Stimulated activated CD8-positive, alpha-beta memory T cell treated with anti-CD3 and anti-CD28 coated beads, Interleukin-15, amount 100 ng/mL, for 24 hours (primary cell): Measurements from ENCODE around the gene HDAC10.

ENCODE experiments used
- DNase-seq: peaks from one replicate; pipeline ENCODE4 v3.0.0-alpha.2; 2020; ENCODE audit warnings: low read depth

Gene HDAC10

DNA sequence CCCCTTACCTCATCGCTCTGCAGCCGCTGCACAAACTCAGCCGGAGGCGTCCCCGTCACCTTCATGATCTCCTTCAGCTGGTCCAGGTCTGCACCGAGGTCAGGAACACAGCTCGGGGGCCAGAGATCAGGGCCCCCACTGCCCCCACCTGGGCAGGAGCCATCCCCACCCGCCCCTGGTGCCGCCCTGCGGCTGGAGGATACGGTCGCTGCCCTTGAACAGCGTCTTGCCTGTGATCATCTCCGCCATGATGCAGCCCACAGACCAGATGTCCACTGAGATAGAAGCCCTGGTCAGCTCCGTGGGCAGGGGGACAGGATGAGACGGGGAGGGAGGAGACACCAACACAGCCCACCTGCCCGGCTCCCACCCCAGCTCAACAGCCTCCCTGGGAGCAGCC, 4.5 kb upstream of the HDAC10 start:
- DNase-seq = no peak

DNA sequence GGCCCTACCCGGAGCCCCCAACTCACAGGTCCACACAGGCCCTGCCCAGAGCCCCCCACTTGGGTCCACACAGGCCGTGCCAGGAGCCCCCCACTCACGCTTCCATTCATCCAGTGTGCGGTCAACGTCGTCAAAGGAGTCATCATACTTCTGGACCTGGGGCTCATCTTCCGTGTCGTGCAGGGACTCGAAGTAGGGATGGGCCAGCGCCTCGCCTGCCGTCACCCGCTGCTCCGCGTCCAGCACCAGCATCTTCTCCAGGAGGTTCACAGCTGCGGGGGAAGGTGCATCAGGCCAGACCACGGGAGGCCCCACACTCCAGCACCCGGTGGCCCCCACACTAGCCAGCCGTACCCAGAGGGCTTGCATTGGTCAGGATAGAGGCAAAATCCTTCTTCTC, 4.0 kb upstream of the HDAC10 start:
- DNase-seq = no peak

DNA sequence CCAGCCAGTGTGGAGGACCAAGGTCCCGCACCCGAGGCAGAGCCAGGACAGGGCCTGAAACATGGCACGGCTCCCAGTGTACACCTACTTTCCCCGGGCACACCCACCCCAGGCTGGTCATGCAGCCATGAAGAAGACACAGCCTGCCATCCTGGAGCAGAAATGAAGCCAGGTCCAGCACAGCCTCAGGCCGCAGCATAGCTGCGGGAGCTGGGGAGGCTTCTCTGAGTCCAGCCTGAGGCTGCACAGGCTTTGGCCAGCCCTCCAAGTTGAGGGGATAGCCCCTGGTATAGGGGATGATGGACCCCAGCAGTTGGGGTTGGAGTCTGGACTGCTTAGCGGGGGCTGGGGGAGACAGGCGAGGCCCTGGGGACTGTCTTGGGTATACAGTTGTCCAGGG, 2.9 kb upstream of the HDAC10 start:
- no peak for DNase-seq

DNA sequence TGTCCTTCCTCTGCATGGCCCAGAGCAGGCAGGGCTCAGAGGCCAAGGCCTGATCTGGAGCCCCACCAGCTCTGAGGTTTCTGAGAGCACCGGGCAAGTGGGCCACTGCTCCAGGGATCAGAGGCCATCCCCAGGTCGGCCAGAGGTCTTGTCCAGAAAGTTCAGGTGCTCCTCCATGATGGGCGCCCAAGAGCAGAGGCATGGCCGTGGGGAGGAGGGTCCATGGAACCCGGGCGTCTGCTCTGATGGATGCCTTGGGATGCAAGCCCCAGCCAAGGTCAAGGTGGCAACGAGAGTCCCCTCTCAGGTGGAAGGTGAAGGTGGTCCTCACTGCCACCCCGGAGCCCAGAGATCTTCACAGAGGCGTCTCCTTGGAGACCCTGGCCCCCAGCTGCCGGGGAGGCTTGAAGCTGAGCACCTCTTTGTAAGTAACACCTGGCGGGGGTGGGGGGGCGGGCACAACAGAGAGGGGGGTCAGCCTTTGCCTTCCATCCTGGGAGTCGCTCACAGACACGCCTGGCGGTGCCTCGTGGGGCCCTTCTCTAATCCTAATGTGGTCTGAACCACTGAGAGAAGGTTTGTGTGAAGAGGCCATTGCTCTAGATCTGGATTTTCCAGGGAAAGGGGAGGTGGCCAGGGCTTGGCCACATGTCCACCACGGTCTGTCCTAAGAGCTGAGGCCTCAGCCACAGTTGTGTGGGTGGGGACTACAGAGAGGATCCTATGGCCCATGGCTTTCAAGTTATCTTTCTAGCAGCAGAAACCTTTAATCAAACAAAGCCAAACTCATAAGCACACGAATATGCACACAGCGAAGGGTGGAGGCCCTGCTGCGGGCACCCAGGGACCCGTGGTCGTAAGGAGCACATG, 2.2 kb upstream of the HDAC10 start:
- no peak for DNase-seq

DNA sequence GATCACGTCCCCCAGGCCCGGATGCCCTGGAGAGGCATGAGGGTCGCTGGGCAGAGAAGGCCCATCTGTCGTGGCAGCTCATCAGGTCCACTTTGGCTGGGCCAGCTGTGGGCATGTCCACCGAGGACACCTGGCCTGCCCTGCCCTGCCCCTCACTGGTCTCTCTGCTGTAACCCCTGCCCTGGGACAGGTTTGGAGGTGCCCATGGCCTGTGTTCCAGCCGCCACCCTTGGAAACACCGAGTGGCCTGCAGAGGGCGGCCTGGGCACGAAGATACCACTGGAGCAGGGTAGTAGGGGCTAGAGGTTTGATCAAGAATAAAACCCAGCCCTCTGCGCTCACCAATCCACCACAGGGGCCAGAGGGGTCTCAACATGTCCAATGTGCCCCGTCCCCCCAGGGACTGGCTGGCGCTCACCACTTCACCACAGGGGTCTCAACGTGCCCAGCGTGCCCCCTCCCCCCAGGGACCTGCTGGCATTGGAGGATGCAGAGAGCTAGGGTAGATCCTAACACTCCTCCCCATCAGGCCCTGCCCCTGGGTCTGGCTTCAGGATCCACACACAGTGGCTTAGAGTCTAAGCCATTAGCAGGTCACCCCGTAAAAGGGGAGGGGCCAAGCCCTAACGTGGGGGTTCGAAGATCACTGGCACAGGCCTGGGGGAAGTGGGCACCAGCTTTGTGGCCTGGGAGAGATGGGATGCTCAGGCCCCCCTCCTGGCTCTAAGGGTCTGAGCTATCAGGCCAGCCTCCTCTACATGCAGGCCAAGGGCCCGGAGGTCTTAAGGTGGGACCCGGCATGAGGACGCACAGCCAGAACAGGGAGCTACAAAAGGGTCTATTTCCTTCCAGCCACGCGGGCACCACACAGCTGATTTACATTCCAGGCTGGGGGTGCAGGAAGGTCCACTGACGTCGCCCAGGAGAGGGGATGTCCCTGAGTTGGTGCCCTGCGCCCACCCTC, 1.3 kb upstream of the HDAC10 start:
- no peak for DNase-seq

DNA sequence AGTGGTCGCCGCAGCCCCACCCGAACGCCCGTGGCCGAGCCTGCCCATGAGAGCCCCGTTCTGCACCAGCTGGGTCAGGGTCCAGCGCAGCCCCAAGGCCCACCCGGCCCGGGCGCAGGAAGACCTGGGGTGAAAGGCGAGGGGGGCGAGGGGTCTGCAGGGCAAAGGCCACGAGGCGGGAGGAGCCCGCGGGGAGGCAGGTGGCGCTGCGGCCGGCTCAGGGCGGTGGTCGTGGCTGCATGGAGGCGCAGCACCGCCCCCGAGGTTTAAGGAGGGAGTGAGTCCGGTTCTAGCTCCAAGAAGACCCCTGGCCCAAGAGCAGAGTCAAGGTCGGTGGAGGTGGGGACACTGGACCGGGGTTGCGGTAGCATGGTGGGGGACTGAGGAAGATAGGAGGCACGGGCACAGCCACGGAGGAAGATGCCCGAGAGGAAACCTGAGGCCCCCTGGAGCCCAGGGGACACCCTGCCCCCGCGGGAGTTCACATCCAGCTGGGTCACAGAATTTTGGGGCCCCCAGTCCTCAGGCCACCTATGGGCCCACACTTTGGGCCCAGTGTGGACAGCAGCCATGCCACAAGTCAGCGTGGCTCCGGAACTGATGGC, 514 bp upstream of the HDAC10 start:
- no peak for DNase-seq

DNA sequence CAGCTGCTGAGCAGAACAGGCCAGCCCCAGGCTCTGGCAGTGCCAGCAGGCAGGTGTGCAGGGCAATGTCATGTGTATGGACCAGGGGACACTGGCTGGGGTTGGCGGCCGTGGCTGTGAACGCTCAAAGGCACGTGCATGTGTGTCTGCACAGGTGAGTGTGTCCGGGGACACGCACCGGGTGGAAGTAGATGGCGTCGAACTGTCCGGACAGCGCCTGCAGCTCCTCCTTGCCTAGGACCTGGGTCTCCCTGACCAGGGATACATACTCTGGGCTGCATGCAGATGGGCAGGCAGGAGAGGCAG, 863 bp downstream of the HDAC10 start:
- DNase-seq = no peak

DNA sequence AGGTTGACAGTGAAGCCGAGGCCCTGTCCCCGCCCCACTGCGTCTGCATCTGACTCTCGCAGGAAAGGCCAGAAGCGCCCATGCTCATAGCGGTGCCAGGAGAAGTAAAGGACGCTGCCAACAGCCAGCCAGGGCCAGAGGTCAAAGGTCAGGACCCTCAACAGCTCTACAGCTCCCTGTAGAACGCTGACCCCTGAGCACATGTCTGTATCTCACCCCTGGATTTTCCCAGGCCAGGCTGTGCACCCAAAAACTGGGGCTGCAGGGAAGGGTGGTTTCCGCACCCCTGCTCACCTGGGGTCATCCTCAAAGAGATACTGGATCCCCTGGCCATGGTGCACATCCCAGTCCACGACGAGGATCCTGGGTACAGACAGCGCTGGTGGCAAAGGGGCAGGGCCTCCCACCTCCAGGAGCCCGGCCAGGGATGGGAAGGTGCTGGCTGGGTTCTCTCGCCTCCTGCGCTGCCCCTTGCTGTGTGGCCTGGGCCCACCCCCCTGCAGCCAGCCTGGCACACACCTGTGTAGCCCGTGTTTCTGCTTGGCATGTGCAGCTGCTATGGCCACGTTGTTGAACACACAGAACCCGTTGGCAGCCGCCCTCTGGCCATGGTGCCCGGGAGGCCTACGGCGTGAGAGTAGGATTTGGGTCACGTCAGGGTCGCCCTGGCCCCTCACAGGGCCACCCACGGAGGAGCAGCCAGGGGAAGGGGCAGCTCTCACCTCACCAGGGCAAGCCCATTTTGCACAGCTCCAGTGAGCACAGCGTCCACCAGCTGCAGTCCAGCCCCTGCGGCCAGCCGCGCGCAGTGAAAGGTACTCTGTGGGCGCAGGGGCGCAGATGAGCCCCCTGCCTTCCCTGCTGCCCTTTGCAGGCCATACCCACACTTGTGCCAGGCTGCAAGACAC, 1.5 kb downstream of the HDAC10 start:
- no peak for DNase-seq

DNA sequence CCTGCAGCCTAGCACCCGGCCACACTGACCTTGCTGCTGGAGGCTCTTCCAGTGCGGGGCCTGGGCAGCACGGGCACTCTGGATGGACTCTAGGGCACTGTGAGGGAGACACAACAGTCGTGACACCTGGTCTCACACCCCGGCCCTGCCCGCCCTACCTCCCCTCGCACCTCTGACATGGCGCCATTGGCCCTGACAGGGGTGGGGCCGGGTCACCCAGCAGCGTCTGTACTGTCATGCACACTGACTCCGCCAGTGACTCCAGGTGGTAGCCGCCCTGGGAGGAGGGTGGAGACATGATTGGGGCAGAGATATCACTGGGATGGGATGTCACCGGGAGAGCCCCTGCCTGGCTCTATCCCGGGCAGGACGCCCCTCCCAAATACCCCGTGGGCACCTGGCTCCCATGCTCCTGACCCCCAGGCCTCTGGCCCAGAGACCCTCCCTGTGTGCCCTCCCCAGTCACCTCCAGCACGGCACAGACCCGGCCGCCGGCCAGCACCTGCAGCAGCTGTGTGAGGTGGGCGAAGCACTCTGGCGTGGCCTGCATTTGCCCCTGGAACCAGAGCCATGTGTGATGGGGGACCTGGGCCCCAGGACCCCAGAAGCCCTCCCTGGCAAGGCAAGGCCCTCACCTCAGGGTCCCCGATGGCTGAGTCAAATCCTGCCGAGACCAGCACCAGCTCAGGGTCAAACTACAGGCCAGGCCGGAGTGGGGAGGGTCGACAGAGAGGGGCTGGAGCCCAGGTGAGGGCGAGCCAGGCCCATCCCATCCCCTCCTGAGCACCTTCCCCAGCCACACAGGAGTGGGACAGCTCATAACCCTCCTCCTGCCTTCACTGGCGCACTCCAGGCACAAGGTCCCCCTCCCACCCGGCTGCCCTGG, 2.6 kb downstream of the HDAC10 start:
- DNase-seq = no peak

DNA sequence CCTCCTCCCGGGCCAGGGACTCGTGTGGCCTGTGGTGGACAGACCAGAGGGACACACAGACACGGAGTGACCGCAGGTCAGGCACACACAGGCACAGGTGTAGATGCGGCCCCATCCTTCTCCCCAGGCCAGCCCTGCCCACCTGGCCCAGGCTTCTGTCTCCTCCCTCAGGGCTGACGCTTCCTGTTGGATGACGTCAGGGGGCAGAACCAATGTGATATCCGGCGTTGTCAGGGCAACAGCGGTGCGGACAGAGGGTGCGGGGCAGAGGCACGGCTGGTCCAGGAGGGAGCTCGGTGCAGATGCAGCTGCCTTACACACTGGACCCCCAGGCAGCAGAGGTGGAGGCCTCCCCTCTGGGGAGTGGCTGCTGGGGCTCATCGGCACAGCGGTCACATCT, 3.3 kb downstream of the HDAC10 start:
- no peak for DNase-seq

DNA sequence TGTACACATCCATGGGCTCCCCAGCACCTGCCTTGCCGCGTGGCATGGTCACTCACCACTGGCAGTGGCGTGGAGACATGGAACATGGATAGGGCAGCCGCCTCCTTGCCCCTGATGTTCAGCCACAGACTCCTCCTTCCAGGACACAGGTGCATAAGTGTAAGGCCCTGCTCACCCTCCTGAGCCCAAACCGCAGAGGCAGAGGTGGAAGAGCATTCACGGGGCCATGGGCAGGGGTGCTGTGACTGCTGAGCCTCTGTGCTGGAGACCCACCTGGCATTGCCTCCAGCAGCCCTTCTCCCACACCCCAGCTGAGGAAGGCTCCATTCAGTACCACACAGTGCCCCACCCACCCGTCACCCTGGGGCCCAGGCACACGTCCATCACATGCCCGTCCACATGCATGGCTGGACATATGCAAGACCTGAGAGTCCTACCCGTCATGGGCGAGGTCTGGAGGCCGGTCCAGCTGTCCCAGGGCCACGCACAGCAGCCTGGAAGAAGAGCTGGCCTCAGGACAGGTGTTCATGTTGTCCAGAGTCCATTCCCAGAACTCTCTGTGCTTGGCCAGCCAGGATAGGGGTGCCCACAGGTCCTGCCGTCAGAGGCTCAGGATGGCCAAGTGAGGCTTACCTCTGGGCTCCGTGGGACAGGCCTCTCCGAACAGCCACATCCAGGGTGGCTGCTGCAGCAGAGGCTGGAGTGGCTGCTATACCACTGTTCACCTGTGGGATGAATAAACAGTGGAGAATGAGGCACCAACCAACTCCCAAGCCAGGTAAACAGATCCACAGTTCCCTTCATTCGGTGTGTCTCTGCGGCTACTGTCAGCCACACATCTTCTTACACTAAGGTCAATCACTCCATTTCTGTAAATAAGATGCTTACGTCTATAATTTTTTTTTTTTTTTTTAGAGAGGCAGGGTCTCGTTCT, 4.6 kb downstream of the HDAC10 start:
- no peak for DNase-seq

DNA sequence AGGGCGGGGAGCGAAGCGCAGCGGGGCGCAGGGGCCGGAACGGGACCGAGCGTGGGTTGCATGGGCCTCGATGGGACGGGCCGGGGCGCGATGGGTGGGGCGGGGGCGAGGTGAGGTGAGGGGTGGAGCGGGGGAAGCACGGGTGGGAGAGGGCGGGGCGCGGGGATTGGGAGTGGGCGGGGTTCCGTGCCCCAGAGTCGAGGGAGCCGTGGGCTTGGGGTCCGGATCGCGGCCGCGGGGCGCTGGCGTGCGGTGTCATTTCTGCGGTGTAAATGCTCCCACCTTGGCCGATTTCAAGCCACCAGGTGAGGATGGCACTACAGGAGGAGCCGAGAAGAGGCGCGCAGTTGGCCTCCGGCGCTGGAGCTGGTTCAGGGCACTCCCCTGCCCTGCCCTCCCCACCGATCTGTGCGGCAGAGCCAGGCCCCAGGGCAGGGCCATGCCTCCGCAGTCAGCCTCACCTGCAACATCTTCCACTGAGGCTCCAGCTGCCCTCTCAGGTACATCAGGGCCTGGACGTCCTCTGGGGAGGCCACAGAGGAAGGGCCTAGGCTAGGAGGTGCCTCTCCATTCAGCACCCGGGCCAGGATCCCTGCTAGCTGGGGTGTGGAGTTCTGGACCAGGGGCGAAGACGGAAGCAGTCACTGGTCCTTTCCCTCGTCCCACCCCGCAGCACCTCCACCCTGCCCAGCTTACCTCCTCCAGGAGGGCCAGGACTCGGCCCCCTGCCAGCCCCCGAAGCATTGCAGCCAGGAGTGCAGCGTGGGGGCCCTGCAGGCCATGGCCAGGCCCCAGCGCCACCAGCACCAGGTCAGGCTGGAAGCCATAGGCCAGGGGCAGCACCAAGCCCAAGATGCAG, 5.6 kb downstream of the HDAC10 start:
- no peak for DNase-seq

DNA sequence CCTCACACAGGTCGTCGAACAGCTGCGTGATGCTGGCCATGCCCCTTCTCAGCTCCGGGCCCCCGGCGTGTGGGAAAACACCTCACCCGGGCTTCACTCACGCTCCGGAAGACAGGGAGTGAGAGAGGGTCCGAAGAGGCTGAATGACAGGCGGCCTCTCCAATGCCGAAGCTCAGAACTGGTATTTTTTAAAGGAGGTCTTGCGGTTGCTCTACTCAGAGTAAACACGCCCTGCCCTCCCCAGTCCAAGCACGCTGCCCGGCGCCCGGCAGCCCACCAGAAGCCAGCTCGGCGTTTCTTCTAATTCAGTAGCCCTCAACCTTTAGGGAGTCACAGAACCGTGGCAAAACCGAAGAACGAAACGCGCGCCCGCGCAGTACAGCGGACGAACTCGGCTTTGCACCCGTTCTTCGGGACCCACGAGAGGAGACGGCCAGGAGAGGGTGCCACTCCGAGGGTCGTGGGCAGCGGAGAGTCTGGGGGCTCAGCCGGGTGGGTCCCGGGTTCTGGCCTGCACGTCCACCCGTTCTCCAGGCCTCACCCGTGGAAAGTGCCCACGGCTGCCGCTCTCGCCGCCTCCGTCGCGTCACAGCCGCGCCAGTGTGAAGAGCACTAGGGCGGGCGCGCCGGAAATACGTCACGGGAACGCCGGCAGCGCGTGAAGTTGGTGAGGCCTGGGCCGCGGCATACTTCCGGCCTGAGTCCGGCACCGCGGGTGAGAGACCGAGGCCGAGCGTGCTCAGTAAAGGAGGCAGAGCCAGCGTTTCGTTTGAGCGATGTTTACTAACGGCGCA, 6.4 kb downstream of the HDAC10 start, which contains the start of gene TUBGCP6:
TSS of gene TUBGCP6 (minus strand) at position 604 of the 794 bp plus-strand sequence. CDS start at position 40, 564 bp downstream.
- DNase-seq = peak; percentile 94

DNA sequence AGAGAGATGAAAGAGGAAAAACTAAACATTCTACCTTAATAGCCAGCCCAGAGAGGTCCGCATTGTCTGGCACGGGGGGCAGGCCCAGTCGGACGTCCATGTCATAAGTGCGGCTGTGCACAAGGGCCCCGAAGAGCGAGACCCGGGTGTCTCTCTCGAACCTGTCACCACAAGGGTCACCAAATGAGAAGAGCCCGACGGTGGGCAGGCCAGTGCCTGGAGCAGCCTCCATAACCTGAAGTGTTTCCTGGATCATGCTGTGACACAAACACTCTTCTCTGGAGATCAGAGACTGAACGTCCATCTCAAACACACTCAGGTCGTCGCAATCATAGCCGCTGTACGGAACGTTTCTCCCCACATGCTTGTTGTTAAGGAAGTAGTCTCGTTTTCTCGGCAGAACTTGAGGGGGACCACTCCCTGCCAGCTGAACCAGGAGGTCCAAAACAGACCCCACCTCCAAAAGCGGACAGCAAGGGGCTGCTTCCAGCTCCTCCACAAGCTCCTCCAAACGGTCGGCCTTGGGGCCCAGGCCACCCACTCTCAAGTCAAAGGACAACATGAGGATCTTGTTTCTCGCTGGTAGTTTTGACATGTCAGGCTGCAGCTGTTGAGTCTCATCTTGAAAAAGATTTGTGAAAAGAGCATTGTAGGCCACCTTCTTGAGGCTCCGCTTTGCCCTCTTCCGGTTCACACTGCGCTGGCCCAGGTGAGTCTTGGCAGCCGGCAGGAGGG, 7.2 kb downstream of the HDAC10 start:
- no peak for DNase-seq

DNA sequence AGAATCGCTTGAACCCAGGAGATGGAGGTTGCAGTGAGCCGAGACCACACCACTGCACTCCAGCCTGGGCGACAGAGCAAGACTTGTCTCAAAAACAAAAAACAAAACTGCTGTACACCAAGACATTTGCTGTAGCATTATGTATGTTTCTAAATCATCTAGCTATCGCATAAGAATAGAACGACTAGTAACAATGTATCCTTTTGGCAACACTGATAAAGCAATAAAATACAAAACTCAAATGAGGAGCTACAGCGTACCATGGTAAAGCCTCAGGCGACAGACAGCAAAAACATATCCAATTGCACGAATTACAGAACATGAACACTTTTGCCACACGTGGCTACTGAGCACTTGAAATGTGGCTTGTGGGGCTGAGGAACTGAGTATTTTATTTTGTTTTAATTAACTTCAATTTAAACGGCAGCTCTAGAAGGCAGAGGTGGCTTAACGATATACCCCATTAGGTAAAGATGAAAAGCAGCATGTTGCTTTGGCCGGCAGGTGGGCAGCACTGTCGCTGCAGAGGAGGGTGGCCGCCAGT, 8.6 kb downstream of the HDAC10 start:
- DNase-seq = no peak

DNA sequence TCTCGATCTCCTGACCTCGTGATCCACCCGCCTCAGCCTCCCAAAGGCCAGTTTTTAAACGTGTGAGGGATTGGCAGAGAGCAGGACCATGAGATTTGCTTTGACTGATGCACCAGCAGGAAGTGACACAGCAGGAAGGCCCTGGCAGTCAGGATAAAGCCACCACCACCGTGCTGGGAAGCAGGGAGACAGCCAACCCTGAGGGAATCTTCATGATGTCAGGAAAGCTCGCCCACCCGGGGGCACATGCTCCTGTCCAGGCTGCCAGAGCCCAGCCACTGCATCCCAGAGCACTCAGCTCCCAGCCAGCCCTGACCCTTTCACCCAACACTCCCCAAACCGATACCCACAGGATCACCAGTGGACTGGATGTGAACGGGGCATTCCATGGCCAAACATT, 12.3 kb downstream of the HDAC10 start:
- DNase-seq = no peak
